Activated CD4-positive, alpha-beta T cell treated with anti-CD3 and anti-CD28 coated beads, Interleukin-10, Interleukin-2, amounts not matched to agents 100 ng/mL and 50 ng/mL, durations not matched to agents 16 hours and 8 hours (primary cell): ENCODE measurements around the gene PCDH9.

Experiments
- DNase-seq: peaks from one replicate; pipeline ENCODE4 v3.0.0-alpha.2; 2020

Gene PCDH9

GRCh38 chr13:67015976-67016600, 214.0 kb downstream of the PCDH9 start:
- no peak for DNase-seq

GRCh38 chr13:67014399-67014798, 215.7 kb downstream of the PCDH9 start:
- no peak for DNase-seq

- no peak for DNase-seq
These were observed 216.4 kb downstream of the PCDH9 start for GRCh38 chr13:67013709-67014108.

- no peak for DNase-seq
These were observed 222.0 kb downstream of the PCDH9 start for GRCh38 chr13:67008075-67008668.

- no peak for DNase-seq
These were observed 225.6 kb downstream of the PCDH9 start for GRCh38 chr13:67004511-67004910.

GRCh38 chr13:67003743-67004142, 226.4 kb downstream of the PCDH9 start:
- DNase-seq: no peak

GRCh38 chr13:67001363-67001762, 228.8 kb downstream of the PCDH9 start:
- no peak for DNase-seq

GRCh38 chr13:66996503-66996902, 233.6 kb downstream of the PCDH9 start:
- DNase-seq: no peak

- DNase-seq: no peak
These were observed 234.9 kb downstream of the PCDH9 start for GRCh38 chr13:66995203-66995611.

GRCh38 chr13:66994517-66995202, 235.5 kb downstream of the PCDH9 start:
- no peak for DNase-seq

GRCh38 chr13:66994097-66994496, 236.0 kb downstream of the PCDH9 start:
- peak; percentile 13 for DNase-seq

- no peak for DNase-seq
These were observed 237.4 kb downstream of the PCDH9 start for GRCh38 chr13:66992719-66993118.

GRCh38 chr13:66992183-66992582, 238.0 kb downstream of the PCDH9 start:
- DNase-seq: no peak

- no peak for DNase-seq
These were observed 245.9 kb downstream of the PCDH9 start for GRCh38 chr13:66984241-66984640.

- DNase-seq: no peak
These were observed 248.2 kb downstream of the PCDH9 start for GRCh38 chr13:66981912-66982311.

GRCh38 chr13:66977161-66977560, 253.0 kb downstream of the PCDH9 start:
- no peak for DNase-seq

GRCh38 chr13:66974889-66975288, 255.2 kb downstream of the PCDH9 start:
- DNase-seq: no peak

GRCh38 chr13:66974174-66974573, 256.0 kb downstream of the PCDH9 start:
- DNase-seq: no peak

- no peak for DNase-seq
These were observed 257.5 kb downstream of the PCDH9 start for GRCh38 chr13:66972659-66973058.

- DNase-seq: no peak
These were observed 259.1 kb downstream of the PCDH9 start for GRCh38 chr13:66971004-66971403.

GRCh38 chr13:66969291-66969690, 260.8 kb downstream of the PCDH9 start:
- no peak for DNase-seq

GRCh38 chr13:66967811-66968597, 262.1 kb downstream of the PCDH9 start:
- no peak for DNase-seq

GRCh38 chr13:66965181-66965580, 265.0 kb downstream of the PCDH9 start:
- DNase-seq: no peak

- DNase-seq: no peak
These were observed 267.2 kb downstream of the PCDH9 start for GRCh38 chr13:66962953-66963352.
